ENCODE measurements around the gene ESRP2.
A peak's percentile ranks its signal among the peaks of the same experiment; 100 is the strongest.

Gene ESRP2

GRCh38 chr16:68235887-68236136 lies at the start of gene ESRP2:
TSS of gene ESRP2 (minus strand) at chr16:68236127. CDS start at chr16:68236045, 82 bp downstream.
- no peak for DNase-seq (ENCODE audit: low spot score)

- DNase-seq (ENCODE audit: low spot score) = no peak
Observed at GRCh38 chr16:68285683-68286082, 49.8 kb upstream of the ESRP2 start.

- no peak for DNase-seq (ENCODE audit: low spot score)
Observed at GRCh38 chr16:68284847-68285246, 48.9 kb upstream of the ESRP2 start.

GRCh38 chr16:68283801-68284598 lies 48.1 kb upstream of the ESRP2 start:
- no peak for DNase-seq (ENCODE audit: low spot score)

- no peak for DNase-seq (ENCODE audit: low spot score)
Observed at GRCh38 chr16:68283346-68283745, 47.4 kb upstream of the ESRP2 start.

GRCh38 chr16:68282064-68282452 lies 46.1 kb upstream of the ESRP2 start:
- no peak for DNase-seq (ENCODE audit: low spot score)

- DNase-seq (ENCODE audit: low spot score) = no peak
Observed at GRCh38 chr16:68281368-68282063, 45.6 kb upstream of the ESRP2 start.

- no peak for DNase-seq (ENCODE audit: low spot score)
Observed at GRCh38 chr16:68279726-68280558, 44.0 kb upstream of the ESRP2 start.

GRCh38 chr16:68276223-68276622 lies 40.3 kb upstream of the ESRP2 start:
- DNase-seq (ENCODE audit: low spot score) = no peak

- no peak for DNase-seq (ENCODE audit: low spot score)
Observed at GRCh38 chr16:68275611-68276191, 39.8 kb upstream of the ESRP2 start.

GRCh38 chr16:68274441-68274840 lies 38.5 kb upstream of the ESRP2 start:
- DNase-seq (ENCODE audit: low spot score) = no peak

- DNase-seq (ENCODE audit: low spot score) = no peak
Observed at GRCh38 chr16:68273896-68274295, 38.0 kb upstream of the ESRP2 start.

- DNase-seq (ENCODE audit: low spot score) = no peak
Observed at GRCh38 chr16:68273459-68273858, 37.5 kb upstream of the ESRP2 start.

- no peak for DNase-seq (ENCODE audit: low spot score)
Observed at GRCh38 chr16:68272507-68273209, 36.7 kb upstream of the ESRP2 start.

GRCh38 chr16:68270353-68270752 lies 34.4 kb upstream of the ESRP2 start:
- no peak for DNase-seq (ENCODE audit: low spot score)

GRCh38 chr16:68269793-68270192 lies 33.9 kb upstream of the ESRP2 start:
- no peak for DNase-seq (ENCODE audit: low spot score)

- DNase-seq (ENCODE audit: low spot score) = no peak
Observed at GRCh38 chr16:68267612-68268405, 31.9 kb upstream of the ESRP2 start.

- no peak for DNase-seq (ENCODE audit: low spot score)
Observed at GRCh38 chr16:68265078-68265920, 29.4 kb upstream of the ESRP2 start.

GRCh38 chr16:68264128-68265077 lies 28.5 kb upstream of the ESRP2 start, which contains the start of gene SLC7A6:
TSS of gene SLC7A6 (plus strand) at chr16:68264526. CDS start at chr16:68274727, 10,201 bp downstream.
- peak; percentile 63 for DNase-seq (ENCODE audit: low spot score)

Data from putamen (tissue), 1 donor.